Right lobe of liver (tissue), 4 donors: Measurements from ENCODE around the gene UVRAG.

Experiments used
- CTCF ChIP-seq, 4 donors: fragments of 200-600 bp in 3 of 4; fragments of 450-650 bp in 1 of 4; IDR thresholded peaks; one replicate each; pipeline versions ENCODE4 v1.5.1 to v1.8.0; 2016 to 2022; ENCODE audit warnings: antibody characterized with exemption in 4 of 4, mild to moderate bottlenecking in 2 of 4
- POLR2A ChIP-seq: fragments of 450-650 bp; IDR thresholded peaks from one replicate; pipeline ENCODE4 v1.6.1; 2017; ENCODE audit warnings: antibody characterized with exemption, mild to moderate bottlenecking
- donor health status: DM: no; HTN: no; CAD: no.
- donor health status: DM: no; HTN: no; CAD: no.
- donor health status: DM: no; HTN: yes; CAD: no.

- no peak for TF ChIP-seq CTCF (IDR thresholded peaks at IDR 0.05)
- no peak for TF ChIP-seq POLR2A
Observed at GRCh38 chr11:75811485-75811884, 3.5 kb upstream of the UVRAG start.
